Fibroblast of skin of back (primary cell): ENCODE measurements around the gene TEX11. TPM values are rescaled to one million over a fixed set of nuclear protein-coding genes. Genes with fewer than 3 reads are reported as not detected.
A peak's percentile ranks its signal among the peaks of the same experiment; 100 is the strongest.
"Not testable (repeated sequence)": the region's sequence is repeated elsewhere in the genome, so short reads cannot be mapped to it uniquely, and the experiment has no call there.

ENCODE experiments used
- DNase-seq: peaks from one replicate; pipeline ENCODE4 v3.0.0-alpha.2; 2013
- polyA plus RNA-seq, 2 experiments: library from polyadenylated mRNA; unstranded; fragments of 120-200 nt; gene quantifications; one replicate each; pipeline ENCODE4 v1.2.1, GENCODE V29; 2013; ENCODE audit not compliant: insufficient read length in 2 of 2

TEX11 gene
- polyA plus RNA-seq (2013, experiment 1 of 2; ENCODE audit: insufficient read length), result not detected
- not detected for polyA plus RNA-seq (2013, experiment 2 of 2; ENCODE audit: insufficient read length)

- no peak for DNase-seq
Observed at GRCh38 chrX:70908541-70908940, at the start of gene TEX11. TSS of gene TEX11 (minus strand) at chrX:70908711. CDS start at chrX:70907789, 922 bp downstream.

GRCh38 chrX:70954871-70955270 lies 46.4 kb upstream of the TEX11 start:
- DNase-seq, result no peak

- no peak for DNase-seq
Observed at GRCh38 chrX:70924294-70924911, 15.9 kb upstream of the TEX11 start.

GRCh38 chrX:70922774-70923473 lies 14.4 kb upstream of the TEX11 start:
- DNase-seq, result no peak

GRCh38 chrX:70921709-70922352 lies 13.3 kb upstream of the TEX11 start:
- DNase-seq, result no peak

- no peak for DNase-seq
Observed at GRCh38 chrX:70916754-70917153, 8.2 kb upstream of the TEX11 start.

GRCh38 chrX:70907900-70908299 lies 611 bp downstream of the TEX11 start:
- DNase-seq, result no peak

- DNase-seq, result no peak
Observed at GRCh38 chrX:70901465-70901864, 7.0 kb downstream of the TEX11 start.

GRCh38 chrX:70890441-70890840 lies 18.1 kb downstream of the TEX11 start:
- not testable (repeated sequence) for DNase-seq

- DNase-seq, result no peak
Observed at GRCh38 chrX:70878902-70879301, 29.6 kb downstream of the TEX11 start.

GRCh38 chrX:70852294-70852693 lies 56.2 kb downstream of the TEX11 start:
- DNase-seq, result no peak

GRCh38 chrX:70844081-70844480 lies 64.4 kb downstream of the TEX11 start:
- DNase-seq, result not testable (repeated sequence)

GRCh38 chrX:70843620-70844019 lies 64.9 kb downstream of the TEX11 start:
- DNase-seq, result not testable (repeated sequence)

GRCh38 chrX:70834589-70834988 lies 73.9 kb downstream of the TEX11 start:
- DNase-seq, result no peak

GRCh38 chrX:70826715-70827114 lies 81.8 kb downstream of the TEX11 start:
- DNase-seq, result no peak

- DNase-seq, result no peak
Observed at GRCh38 chrX:70825366-70825765, 83.1 kb downstream of the TEX11 start.

GRCh38 chrX:70808942-70809940 lies 99.3 kb downstream of the TEX11 start:
- no peak for DNase-seq

- no peak for DNase-seq
Observed at GRCh38 chrX:70806081-70806480, 102.4 kb downstream of the TEX11 start.

- not testable (repeated sequence) for DNase-seq
Observed at GRCh38 chrX:70796742-70797141, 111.8 kb downstream of the TEX11 start.

- no peak for DNase-seq
Observed at GRCh38 chrX:70774223-70774622, 134.3 kb downstream of the TEX11 start.

- DNase-seq, result peak; percentile 2
Observed at GRCh38 chrX:70769659-70770227, 138.8 kb downstream of the TEX11 start.

GRCh38 chrX:70762285-70762684 lies 146.2 kb downstream of the TEX11 start:
- no peak for DNase-seq
